H9 (cell line): Measurements from ENCODE around the gene HOXB1. TPM values are rescaled to one million over a fixed set of nuclear protein-coding genes. Genes with fewer than 3 reads are reported as not detected.

Experiments used
- DNase-seq: peaks from one replicate; pipeline ENCODE4 v3.0.0-alpha.2; 2017
- H2AFZ ChIP-seq: one replicate; pipeline ENCODE4 v1.6.1; 2013; ENCODE audit warnings: mild to moderate bottlenecking, low read length, control low read depth, moderate library complexity
- H2AK5ac ChIP-seq: 2 replicates; pipeline ENCODE4 v1.6.1; 2013; ENCODE audit warnings: low read length, control low read depth, mixed read lengths; ENCODE audit not compliant: insufficient read length
- H2BK120ac ChIP-seq: one replicate; pipeline ENCODE4 v1.6.1; 2013; ENCODE audit warnings: low read depth, mild to moderate bottlenecking, low read length, control low read depth, inconsistent platforms; ENCODE audit not compliant: poor library complexity, severe bottlenecking
- H2BK12ac ChIP-seq: 2 replicates; pipeline ENCODE4 v1.6.1; 2013; ENCODE audit warnings: low read length, control low read depth, mixed read lengths, low read depth; ENCODE audit not compliant: insufficient read length
- H2BK15ac ChIP-seq: 2 replicates; pipeline ENCODE4 v1.6.1; 2013; ENCODE audit warnings: low read depth, low read length, control low read depth
- H2BK20ac ChIP-seq: one replicate; pipeline ENCODE4 v1.6.1; 2013; ENCODE audit warnings: low read depth, mild to moderate bottlenecking, low read length, control low read depth, inconsistent platforms; ENCODE audit not compliant: poor library complexity, severe bottlenecking
- H2BK5ac ChIP-seq: 2 replicates; pipeline ENCODE4 v1.6.1; 2013; ENCODE audit warnings: low read length, control low read depth, mixed read lengths; ENCODE audit not compliant: insufficient read length
- H3K14ac ChIP-seq: 2 replicates; pipeline ENCODE4 v1.6.1; 2013; ENCODE audit warnings: low read length, control low read depth; ENCODE audit not compliant: insufficient read depth
- H3K18ac ChIP-seq: 2 replicates; pipeline ENCODE4 v1.6.1; 2013; ENCODE audit warnings: low read depth, mild to moderate bottlenecking, mixed read lengths, low read length, control low read depth; ENCODE audit not compliant: insufficient read length
- H3K23ac ChIP-seq: 2 replicates; pipeline ENCODE4 v1.6.1; 2013; ENCODE audit warnings: low read length, control low read depth, mixed read lengths, low read depth; ENCODE audit not compliant: insufficient read length
- H3K23me2 ChIP-seq: 2 replicates; pipeline ENCODE4 v1.6.1; 2013; ENCODE audit warnings: low read depth, mild to moderate bottlenecking, mixed read lengths, low read length, control low read depth; ENCODE audit not compliant: insufficient read length, poor library complexity, severe bottlenecking
- H3K27ac ChIP-seq: 2 replicates; pipeline ENCODE4 v1.5.1; 2013; ENCODE audit warnings: low read length, control low read depth, mixed read lengths, low read depth; ENCODE audit not compliant: insufficient read length
- H3K27me3 ChIP-seq: 2 replicates; pipeline ENCODE4 v1.6.1; 2013; ENCODE audit warnings: low read length, control low read depth, inconsistent platforms; ENCODE audit not compliant: insufficient read depth
- H3K4ac ChIP-seq: 2 replicates; pipeline ENCODE4 v1.6.1; 2013; ENCODE audit warnings: low read depth, mild to moderate bottlenecking, control low read depth, inconsistent platforms, low read length, moderate library complexity
- H3K4me1 ChIP-seq: 2 replicates; pipeline ENCODE4 v1.6.1; 2013; ENCODE audit warnings: low read length, control low read depth, inconsistent platforms; ENCODE audit not compliant: insufficient read depth
- H3K4me2 ChIP-seq: 2 replicates; pipeline ENCODE4 v1.6.1; 2013; ENCODE audit warnings: low read length, control low read depth, mixed read lengths; ENCODE audit not compliant: insufficient read length, insufficient read depth
- H3K56ac ChIP-seq: 2 replicates; pipeline ENCODE4 v1.6.1; 2013; ENCODE audit warnings: low read depth, mild to moderate bottlenecking, mixed read lengths, low read length, control low read depth; ENCODE audit not compliant: insufficient read length
- H3K79me1 ChIP-seq: 2 replicates; pipeline ENCODE4 v1.6.1; 2013; ENCODE audit warnings: low read depth, mild to moderate bottlenecking, moderate library complexity, low read length, control low read depth, inconsistent platforms; ENCODE audit not compliant: insufficient read depth, poor library complexity, severe bottlenecking
- H3K79me2 ChIP-seq: 2 replicates; pipeline ENCODE4 v1.6.1; 2013; ENCODE audit warnings: low read length, control low read depth, inconsistent platforms; ENCODE audit not compliant: insufficient read depth
- H3K9ac ChIP-seq: 2 replicates; pipeline ENCODE4 v1.6.1; 2013; ENCODE audit warnings: low read length, control low read depth, mixed read lengths; ENCODE audit not compliant: insufficient read length; ENCODE audit errors: extremely low read depth
- H3K9me3 ChIP-seq: one replicate; pipeline ENCODE4 v1.6.1; 2013; ENCODE audit warnings: low read depth, low read length, inconsistent platforms; ENCODE audit not compliant: control insufficient read depth
- H3T11ph ChIP-seq: one replicate; pipeline ENCODE4 v1.6.1; 2013; ENCODE audit warnings: mild to moderate bottlenecking, low read length, control low read depth, inconsistent platforms
- H4K20me1 ChIP-seq: one replicate; pipeline ENCODE4 v1.6.1; 2013; ENCODE audit not compliant: control insufficient read depth, insufficient read length, insufficient read depth
- H4K5ac ChIP-seq: 2 replicates; pipeline ENCODE4 v1.6.1; 2013; ENCODE audit warnings: low read depth, mild to moderate bottlenecking, mixed read lengths, low read length, control low read depth; ENCODE audit not compliant: insufficient read length
- H4K8ac ChIP-seq: replicated peaks from 2 replicates; pipeline ENCODE4 v1.6.1; 2013; ENCODE audit warnings: low read length, control low read depth, mixed read lengths, low read depth; ENCODE audit not compliant: insufficient read length
- H4K91ac ChIP-seq: 2 replicates; pipeline ENCODE4 v1.6.1; 2013; ENCODE audit warnings: low read depth, mild to moderate bottlenecking, moderate library complexity, mixed read lengths, low read length, control low read depth; ENCODE audit not compliant: insufficient read length
- H3K27ac Mint-ChIP-seq, 3 experiments: 2 replicates in 2 of 3; 3 replicates in 1 of 3; pipeline ENCODE4 v1.8.0; 2020 to 2021; ENCODE audit warnings: mixed read lengths in 3 of 3, mild to moderate bottlenecking in 1 of 3, moderate library complexity in 1 of 3
- H3K27me3 Mint-ChIP-seq: 2 replicates; pipeline ENCODE4 v1.8.0; 2021; ENCODE audit warnings: low read depth, mild to moderate bottlenecking, moderate library complexity, mixed read lengths
- H3K36me3 Mint-ChIP-seq, 3 experiments: 2 replicates in 2 of 3; 3 replicates in 1 of 3; pipeline ENCODE4 v1.8.0; 2020 to 2021; ENCODE audit warnings: low read depth in 3 of 3, mixed read lengths in 3 of 3; ENCODE audit not compliant: insufficient read depth in 1 of 3
- H3K4me1 Mint-ChIP-seq, 2 experiments: 2 replicates each; pipeline ENCODE4 v1.8.0; 2020; ENCODE audit warnings: mixed read lengths in 2 of 2
- H3K4me3 Mint-ChIP-seq, 2 experiments: 2 replicates in 1 of 2; 3 replicates in 1 of 2; pipeline ENCODE4 v1.8.0; 2020 to 2021; ENCODE audit warnings: mild to moderate bottlenecking in 2 of 2, mixed read lengths in 2 of 2, moderate library complexity in 1 of 2
- H3K9me3 Mint-ChIP-seq, 2 experiments: 2 replicates in 1 of 2; 3 replicates in 1 of 2; pipeline ENCODE4 v1.8.0; 2020; ENCODE audit warnings: mild to moderate bottlenecking in 2 of 2, mixed read lengths in 2 of 2, moderate library complexity in 1 of 2
- WGBS: extraction: QIAGEN DNeasy Blood & Tissue Kit; methylation state at CpG from one replicate; pipeline ENCODE4 v1.1.7; 2013; ENCODE audit warnings: missing lambda C conversion rate, low lambda C conversion rate, mixed read lengths; ENCODE audit not compliant: insufficient read length; ENCODE audit errors: extremely low coverage; 5-methylcytosine and 5-hydroxymethylcytosine counted together
- total RNA-seq: library from RNA; stranded (reverse); gene quantifications from 2 replicates; pipeline ENCODE4 v1.2.1, GENCODE V29; 2021
- TF ChIP-seq, protein P1 (sequence below): fragments of 200-600 bp; sonication (generic); conservative IDR thresholded peaks from 3 replicates; pipeline ENCODE4 v1.8.0; 2021; ENCODE audit warnings: antibody characterized with exemption, mild to moderate bottlenecking

The HOXB1 gene
- total RNA-seq, 1 experiment from 2014 or later, result not detected

DNA sequence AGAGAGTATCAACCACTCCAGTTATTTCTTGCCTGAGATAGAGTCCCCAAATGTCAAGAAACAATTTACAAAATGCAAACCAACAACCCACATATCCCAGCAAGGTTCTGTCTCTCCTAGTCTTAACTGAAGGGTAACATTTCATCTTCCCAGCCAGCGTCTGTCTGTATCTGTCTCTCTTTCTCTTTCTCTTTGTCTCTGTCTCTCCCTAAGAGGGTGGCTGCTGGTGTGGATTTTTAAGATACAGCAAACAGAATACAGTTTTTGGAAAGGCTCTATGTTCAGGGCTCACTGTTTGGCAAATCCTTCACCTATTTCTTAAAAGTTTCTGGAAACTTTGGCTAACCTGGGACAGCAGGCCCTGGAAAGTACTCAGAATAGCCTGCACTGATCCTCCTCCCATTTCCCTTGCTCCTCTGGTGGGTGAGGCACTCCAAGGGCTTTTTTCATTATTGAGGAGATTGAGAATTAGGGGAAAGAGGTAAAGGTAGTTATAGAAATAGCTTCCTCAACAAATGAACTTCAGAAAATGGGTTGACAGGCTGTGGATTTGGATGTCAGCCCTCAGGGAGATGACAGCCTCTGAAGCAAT lies 41.1 kb upstream of the HOXB1 start:
- Histone ChIP-seq H3K56ac (no peak overlapping the region), H3K18ac (no peak overlapping the region), H4K8ac (no peak overlapping the region), H2BK120ac (no peak overlapping the region), H3K27me3 (peaks cover 99% of the 10 kb centered on the region), H2BK5ac (no peak overlapping the region), H3K4me2 (no peak overlapping the region), H4K91ac (no peak overlapping the region), H3K14ac (no peak overlapping the region), H2AK5ac (no peak overlapping the region), H3K79me2 (no peaks in the 10 kb centered on the region), H3T11ph (no peak overlapping the region), H3K23ac (no peak overlapping the region), H3K9me3 (no peaks in the 10 kb centered on the region), H4K5ac (no peak overlapping the region), H3K4ac (no peak overlapping the region), H2BK15ac (no peak overlapping the region; the same call in 1 of the 2 replicates), H2AFZ (no peak overlapping the region), H2BK20ac (no peak overlapping the region), H3K9ac (no peak overlapping the region), H3K23me2 (no peaks in the 10 kb centered on the region), H3K79me1 (no peaks in the 10 kb centered on the region), H3K27ac (no peak overlapping the region), H4K20me1 (peaks cover 4% of the 10 kb centered on the region), H2BK12ac (no peak overlapping the region), H3K4me1 (peaks cover 2% of the 10 kb centered on the region; the same call in 1 of the 2 replicates)
- Mint-ChIP-seq H3K36me3 (no peaks in the 10 kb centered on the region; a peak in 1 of 7 replicates), H3K4me1 (peaks cover 6 to 23% of the 10 kb centered on the region in 2 experiments), H3K9me3 (peaks cover 0 to 12% of the 10 kb centered on the region in 2 experiments; a peak in 1 of 5 replicates), H3K27me3 (no peaks in the 10 kb centered on the region; the same call in 1 of the 2 replicates), H3K27ac (no peak overlapping the region), H3K4me3 (no peak overlapping the region)
- TF ChIP-seq, protein P1, sequence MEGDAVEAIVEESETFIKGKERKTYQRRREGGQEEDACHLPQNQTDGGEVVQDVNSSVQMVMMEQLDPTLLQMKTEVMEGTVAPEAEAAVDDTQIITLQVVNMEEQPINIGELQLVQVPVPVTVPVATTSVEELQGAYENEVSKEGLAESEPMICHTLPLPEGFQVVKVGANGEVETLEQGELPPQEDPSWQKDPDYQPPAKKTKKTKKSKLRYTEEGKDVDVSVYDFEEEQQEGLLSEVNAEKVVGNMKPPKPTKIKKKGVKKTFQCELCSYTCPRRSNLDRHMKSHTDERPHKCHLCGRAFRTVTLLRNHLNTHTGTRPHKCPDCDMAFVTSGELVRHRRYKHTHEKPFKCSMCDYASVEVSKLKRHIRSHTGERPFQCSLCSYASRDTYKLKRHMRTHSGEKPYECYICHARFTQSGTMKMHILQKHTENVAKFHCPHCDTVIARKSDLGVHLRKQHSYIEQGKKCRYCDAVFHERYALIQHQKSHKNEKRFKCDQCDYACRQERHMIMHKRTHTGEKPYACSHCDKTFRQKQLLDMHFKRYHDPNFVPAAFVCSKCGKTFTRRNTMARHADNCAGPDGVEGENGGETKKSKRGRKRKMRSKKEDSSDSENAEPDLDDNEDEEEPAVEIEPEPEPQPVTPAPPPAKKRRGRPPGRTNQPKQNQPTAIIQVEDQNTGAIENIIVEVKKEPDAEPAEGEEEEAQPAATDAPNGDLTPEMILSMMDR, result no peak
- no peak for DNase-seq
- WGBS, result no CpG with 5 or more reads among the region's 1 CpG
